Esophagus squamous epithelium (tissue), 4 donors: ENCODE data around the gene ACACA.

Experiments
- POLR2A ChIP-seq, 4 donors: fragments of 450-650 bp; IDR thresholded peaks; one replicate each; pipeline ENCODE4 v1.6.1; 2017; ENCODE audit warnings: antibody characterized with exemption in 4 of 4, mild to moderate bottlenecking in 4 of 4, moderate library complexity in 3 of 4
- TF ChIP-seq, protein P1 (sequence below), 6 experiments: fragments of 450-650 bp in 4 of 6; fragments of 200-600 bp in 2 of 6; sonication (generic) in 2 of 6; IDR thresholded peaks; one replicate each; pipeline ENCODE4 v1.5.1; 2016 to 2019; ENCODE audit warnings: antibody characterized with exemption in 6 of 6, mild to moderate bottlenecking in 4 of 6, moderate library complexity in 4 of 6

DNA sequence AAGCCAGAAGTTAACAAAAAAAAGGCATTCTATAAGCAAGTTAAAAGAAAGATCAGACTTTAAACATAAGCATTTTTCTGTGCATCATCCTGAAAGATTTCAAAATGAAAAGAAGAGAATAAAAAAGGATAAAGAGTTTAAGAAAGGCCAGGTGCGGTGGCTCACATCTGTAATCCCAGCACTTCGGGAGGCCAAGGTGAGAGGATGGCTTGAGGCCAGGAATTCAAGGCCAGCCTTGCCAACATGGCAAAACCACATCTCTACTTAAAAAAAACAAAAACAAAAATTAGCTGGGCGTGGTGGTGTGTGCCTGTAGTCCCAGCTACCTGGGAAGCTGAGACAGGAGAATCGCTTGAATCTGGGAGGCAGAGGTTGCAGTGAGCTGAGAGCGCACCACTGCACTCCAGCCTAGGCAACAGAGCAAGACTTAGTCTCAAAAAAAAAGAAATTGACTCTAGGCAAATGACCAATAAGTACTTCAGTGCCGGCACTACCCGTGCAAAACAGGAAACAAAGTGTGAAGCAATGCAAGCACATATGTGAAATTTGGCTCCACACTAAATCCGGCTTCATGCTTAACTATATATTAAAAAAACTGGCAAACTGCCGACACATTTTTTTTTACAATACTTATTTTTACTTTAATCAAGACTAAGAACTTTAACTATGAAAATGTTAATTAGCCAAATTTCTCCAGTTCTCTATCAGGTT lies 114.1 kb downstream of the ACACA start:
- TF ChIP-seq POLR2A (IDR thresholded peaks at IDR 0.05) = no peak
- TF ChIP-seq, protein P1, sequence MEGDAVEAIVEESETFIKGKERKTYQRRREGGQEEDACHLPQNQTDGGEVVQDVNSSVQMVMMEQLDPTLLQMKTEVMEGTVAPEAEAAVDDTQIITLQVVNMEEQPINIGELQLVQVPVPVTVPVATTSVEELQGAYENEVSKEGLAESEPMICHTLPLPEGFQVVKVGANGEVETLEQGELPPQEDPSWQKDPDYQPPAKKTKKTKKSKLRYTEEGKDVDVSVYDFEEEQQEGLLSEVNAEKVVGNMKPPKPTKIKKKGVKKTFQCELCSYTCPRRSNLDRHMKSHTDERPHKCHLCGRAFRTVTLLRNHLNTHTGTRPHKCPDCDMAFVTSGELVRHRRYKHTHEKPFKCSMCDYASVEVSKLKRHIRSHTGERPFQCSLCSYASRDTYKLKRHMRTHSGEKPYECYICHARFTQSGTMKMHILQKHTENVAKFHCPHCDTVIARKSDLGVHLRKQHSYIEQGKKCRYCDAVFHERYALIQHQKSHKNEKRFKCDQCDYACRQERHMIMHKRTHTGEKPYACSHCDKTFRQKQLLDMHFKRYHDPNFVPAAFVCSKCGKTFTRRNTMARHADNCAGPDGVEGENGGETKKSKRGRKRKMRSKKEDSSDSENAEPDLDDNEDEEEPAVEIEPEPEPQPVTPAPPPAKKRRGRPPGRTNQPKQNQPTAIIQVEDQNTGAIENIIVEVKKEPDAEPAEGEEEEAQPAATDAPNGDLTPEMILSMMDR (IDR thresholded peaks at IDR 0.05) = no peak
